GM19438 (cell line): ENCODE results near the gene HES4.

Source experiments
- ATAC-seq: cut with Tn5 transposase; IDR thresholded peaks from one replicate; pipeline ENCODE4 v1.9.1; 2021; ENCODE audit warnings: low read depth; ENCODE audit not compliant: unreplicated experiment

HES4 gene

DNA sequence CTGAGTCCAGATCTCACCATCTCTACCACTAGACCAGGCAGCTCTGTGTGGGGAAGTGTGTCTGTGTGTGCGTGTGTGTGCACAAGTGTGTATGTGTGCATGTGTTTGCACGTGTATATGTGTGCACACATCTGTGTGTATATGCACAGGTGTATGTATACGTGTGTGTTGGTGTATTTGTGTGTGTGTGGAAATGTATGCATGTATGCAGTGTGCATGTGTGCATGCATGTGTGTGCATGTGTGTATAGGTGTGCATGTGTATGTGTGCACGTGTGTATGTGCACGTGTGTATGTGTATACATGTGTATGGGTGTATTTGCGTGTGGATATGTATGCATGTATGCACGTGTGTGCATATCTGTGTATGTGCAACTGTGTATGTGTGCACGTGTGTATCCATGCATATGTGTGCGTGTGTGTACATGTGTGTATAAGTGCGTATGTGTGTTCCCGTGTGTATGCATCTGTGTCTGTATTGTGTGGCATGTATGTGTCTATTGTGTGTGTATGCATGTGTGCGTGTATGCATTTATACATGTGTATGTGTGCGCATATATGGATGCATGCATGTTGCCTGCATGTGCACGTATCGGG lies 30.5 kb downstream of the HES4 start:
- ATAC-seq: no peak

DNA sequence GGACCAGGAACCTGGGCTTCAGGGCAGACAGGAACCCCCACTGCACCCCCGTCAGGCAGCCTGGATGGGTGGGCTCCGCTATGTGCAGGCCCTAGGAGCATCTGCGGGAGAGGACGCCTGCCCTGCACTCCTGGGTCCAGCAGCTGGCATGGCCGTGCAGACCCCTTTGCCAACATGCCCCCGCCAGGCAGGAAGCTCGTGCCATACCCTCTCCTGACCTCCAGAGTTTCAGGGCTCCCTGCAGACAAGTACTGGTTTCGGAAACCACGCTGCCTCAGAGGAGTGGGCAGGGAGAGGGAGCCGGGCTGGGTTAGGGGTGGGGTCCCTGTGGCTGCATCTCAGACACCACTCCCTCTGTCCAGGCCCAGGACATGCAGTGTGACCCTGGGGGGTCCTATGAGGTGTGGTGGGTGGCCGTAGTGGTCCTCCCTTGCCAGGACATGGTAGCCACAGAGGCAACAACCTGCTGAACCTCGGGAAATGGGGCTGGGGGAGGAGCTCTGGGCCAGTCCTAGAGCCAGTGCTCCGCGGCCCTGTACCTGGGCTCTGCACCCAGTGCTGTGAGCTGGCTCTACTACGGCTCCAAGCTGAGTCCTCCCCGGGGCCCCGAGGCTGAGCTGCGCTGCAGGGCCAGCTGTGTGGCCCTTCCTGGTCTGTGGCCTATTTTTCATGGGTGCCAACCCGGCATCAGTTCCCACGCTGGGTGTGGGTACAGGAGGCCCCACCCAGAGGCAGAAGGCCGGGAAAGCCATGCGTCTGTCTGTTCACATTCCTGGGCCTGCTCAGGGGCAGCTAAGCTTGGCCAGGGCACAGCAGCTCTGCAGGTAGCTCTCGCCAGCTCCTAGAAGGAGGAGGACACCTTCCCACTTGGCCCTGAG lies 32.2 kb downstream of the HES4 start:
- no peak for ATAC-seq

DNA sequence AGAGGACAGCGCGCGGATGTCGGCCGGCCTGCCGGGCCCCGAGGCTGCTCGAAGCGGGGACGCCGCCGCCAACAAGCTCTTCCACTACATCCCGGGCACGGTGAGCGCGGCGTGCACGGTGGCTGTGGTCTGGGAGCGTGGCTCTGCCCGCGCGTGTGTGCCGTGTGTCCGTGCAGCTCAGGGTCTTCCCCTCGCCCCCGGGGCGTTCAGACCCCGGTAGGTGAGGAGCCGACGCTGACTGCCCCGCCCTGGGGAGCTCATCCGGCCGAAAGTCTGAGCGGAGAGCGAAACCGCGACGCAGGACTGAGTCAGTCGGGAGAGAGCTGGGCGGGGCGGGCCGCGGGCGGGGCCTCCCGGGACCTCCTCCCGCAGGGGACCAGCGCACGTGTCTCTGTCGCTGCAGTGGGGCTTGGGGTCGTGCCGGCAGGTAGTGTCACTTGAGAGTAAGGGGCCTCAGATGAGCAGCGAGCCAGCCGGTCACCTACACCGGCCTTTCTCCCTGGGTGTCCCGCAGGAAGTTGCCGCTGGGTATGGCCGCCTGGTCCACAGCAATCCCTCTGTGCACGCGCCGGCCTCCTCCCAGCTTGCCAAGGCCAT lies 33.1 kb downstream of the HES4 start:
- ATAC-seq: peak; percentile 68

DNA sequence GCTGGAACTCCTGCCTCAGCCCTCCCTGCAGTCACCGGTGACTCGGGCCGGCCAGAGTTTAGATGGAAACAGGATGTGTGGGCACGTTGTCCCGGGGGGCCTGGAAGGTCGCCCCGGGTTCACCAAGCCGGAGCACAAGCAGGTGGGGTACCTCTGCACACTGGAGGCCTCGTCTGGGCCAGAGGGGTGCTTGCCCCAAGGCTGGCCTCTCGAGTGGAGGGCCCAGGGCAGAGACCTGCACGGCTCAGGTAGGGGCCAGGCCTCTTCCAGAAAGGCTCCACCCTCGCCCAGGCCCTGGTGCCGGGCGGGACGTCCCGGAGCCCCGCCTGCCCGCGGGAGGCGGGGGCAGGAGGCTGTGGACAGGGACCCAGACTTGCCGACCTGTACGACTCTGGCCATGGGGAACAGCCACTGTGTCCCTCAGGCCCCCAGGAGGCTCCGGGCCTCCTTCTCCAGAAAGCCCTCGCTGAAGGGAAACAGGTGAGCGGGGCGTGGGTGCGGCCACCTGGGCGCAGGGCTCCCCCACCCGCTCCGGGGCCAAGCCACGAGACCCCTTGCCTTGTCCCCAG lies 33.7 kb downstream of the HES4 start, which contains the start of gene PLEKHN1:
Gene PLEKHN1 (plus strand): TSS at position 348 of the 569 bp plus-strand sequence. CDS start 50 bp downstream, at position 398.
- peak; percentile 29 for ATAC-seq

DNA sequence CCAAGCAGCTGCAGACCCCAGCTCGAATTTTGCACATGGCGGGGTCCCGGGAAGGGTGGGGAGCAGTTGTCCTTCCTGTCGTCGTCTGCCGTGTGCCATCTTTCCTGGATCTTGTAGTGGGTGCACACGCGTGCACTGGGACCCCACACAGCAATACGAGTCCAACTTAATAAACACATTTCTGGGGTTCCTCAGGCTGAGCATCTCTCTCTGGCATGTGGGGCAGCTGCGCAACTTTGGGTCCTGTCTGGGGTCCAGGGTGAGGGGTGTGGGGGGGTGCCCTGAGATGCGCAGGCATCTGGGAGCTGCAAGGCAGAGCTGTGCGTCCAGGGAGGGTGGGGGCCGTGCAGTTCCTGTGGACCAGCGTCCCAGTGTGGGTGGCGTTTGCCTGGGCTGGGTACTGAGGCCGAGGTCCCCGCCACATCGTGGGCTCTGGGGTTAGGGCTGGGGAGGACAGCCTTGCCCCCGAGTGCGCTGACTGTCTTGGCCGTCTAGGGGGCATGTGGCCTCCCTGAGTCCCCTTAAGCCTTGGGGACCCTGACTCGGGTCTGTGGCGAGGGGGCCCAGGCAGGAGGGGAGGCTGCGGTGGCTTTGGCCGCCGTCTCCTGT lies 34.3 kb downstream of the HES4 start:
- no peak for ATAC-seq

DNA sequence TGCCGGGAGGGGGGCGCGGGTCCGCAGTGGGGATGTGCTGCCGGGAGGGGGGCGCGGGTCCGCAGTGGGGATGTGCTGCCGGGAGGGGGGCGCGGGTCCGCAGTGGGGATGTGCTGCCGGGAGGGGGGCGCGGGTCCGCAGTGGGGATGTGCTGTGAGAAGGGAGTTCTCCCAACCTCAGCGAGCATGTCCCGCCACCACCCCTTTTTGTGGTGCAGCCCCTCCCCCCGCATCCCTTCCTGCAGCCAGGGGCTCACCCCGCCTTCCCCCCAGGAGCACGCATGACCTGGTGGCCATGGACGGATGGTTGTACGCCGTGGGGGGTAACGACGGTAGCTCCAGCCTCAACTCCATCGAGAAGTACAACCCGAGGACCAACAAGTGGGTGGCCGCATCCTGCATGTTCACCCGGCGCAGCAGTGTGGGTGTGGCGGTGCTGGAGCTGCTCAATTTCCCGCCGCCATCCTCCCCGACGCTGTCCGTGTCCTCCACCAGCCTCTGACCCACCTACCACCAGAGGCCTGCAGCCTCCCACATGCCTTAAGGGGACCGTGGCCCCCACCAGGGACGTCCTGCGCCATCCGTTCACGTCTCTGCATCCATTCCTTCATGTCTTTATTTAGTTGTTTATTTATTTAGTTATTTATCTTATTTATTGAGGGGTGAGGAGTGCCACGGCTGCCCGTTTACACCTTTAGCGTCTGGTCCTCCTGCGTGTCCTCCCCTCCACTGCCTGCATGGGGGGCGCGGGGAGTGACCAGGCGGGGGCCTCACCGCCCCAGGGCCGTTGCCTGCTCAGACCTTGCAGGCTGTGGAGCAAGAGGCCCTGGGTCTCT lies 35.0 kb downstream of the HES4 start:
- no peak for ATAC-seq

DNA sequence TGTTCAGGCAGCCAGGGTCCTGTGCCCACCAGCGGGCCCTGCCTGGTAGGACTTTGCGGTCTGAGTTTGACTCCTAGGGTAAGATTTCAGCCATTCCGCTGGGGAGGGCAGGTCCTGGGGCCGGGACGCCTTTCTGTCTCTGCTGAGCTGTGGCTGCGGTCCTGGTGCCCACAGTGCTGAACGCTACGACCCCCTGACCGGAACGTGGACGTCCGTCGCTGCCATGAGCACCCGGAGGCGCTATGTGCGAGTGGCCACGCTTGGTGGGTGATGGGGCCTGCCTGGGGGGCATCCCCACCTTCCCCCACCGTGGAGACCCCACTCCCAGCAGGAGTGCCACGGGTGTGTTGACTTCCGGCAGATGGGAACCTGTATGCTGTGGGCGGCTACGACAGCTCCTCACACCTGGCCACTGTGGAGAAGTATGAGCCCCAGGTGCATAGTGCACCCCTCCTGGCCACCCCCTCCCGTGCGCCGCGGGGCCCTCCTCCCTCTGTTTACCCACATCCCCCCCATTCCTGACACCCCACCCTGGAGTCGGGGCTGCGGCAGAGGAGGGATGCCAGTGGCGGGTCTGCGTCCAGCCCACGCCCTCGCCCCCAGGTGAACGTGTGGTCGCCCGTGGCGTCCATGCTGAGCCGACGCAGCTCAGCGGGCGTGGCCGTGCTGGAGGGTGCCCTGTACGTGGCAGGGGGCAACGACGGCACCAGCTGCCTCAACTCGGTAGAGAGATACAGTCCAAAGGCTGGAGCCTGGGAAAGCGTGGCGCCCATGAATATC lies 36.0 kb downstream of the HES4 start:
- ATAC-seq: no peak

DNA sequence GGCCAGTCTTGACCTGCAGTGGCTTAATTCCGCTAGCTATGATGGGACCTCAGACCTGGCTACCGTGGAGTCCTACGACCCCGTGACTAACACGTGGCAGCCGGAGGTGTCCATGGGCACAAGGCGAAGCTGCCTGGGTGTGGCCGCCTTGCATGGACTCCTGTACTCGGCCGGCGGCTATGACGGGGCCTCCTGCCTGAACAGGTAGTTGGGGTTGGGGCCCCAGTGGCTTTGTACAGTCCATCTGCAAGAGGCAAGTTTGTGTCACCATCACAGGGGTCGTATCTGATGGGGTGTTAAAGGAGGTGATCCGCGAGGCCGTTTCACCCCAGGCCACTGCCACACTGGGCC lies 36.6 kb downstream of the HES4 start:
- ATAC-seq: no peak

DNA sequence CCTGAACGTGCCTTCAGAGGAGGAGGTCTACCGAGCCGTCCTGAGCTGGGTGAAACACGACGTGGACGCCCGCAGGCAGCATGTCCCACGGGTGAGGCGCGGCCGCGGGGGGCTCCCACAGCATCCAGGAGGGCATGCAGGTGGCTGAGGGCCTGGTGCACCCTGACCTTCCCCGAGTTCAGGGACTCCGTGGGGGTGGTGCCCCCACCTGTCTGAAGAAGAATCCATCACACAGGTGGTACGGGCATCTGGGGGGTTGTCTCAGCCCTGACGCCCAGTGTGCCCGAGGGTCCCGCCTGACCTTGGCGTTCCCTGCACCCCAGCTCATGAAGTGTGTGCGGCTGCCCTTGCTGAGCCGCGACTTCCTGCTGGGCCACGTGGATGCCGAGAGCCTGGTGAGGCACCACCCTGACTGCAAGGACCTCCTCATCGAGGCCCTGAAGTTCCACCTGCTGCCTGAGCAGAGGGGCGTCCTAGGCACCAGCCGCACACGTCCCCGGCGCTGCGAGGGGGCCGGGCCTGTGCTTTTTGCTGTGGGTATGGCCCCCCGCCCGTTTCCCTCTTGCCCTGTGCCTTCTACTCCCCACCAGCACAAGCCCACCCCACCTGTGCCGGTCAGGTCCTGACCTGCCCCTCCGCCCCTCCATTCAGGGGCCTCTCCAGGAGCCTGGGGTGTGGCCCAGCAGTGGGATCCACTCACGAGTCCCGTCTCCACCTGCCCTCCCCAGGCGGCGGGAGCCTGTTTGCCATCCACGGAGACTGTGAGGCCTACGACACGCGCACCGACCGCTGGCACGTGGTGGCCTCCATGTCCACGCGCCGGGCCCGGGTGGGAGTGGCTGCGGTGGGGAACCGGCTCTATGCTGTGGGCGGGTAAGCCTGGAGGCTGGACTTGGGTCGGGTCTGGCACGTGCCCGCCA lies 37.3 kb downstream of the HES4 start:
- no peak for ATAC-seq

DNA sequence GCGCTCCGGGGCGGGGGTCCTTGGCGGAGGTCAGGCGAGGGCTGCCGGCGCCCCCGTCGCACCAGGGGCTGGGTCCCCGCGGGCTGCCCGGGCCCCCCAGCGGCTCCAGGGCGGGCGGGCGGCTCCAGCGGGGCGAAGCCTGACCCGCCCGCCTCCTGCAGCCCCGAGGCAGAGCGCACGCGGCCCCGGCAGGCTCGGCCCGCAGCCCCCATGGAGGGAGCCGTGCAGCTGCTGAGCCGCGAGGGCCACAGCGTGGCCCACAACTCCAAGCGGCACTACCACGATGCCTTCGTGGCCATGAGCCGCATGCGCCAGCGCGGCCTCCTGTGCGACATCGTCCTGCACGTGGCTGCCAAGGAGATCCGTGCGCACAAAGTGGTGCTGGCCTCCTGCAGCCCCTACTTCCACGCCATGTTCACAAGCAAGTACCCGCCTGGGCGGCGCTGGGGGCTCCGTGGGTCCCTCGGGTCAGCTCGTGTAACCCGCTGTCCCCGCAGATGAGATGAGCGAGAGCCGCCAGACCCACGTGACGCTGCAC lies 38.7 kb downstream of the HES4 start:
- ATAC-seq: no peak

DNA sequence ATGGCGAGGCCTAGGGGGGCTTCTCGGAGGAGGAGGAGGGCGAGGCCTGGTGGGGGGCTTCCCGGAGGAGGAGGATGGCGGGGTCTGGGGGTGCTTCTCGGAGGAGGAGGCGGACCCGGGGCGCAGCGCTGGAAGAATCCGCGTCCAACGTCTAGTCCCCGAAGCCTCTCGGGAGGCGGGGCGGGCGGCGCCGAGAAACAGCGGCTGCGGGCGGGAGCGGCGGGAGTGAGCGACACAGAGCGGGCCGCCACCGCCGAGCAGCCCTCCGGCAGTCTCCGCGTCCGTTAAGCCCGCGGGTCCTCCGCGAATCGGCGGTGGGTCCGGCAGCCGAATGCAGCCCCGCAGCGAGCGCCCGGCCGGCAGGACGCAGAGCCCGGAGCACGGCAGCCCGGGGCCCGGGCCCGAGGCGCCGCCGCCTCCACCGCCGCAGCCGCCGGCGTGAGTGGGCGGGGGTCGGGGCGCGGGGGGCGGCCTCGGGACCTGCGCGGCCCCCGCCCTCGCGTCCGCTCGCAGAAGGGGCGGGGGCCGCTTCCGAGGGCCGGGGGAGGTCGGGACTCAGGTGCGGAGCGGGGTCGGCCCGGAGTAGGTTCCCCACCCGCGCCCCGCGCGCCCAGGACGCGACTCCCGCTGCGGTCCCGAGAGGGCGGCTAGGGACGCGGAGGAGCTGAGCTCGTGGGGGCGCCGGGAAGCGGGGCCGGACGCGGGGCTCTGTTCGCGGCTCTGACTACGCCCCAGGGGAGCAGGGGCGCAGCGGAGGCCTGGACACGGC lies 39.4 kb downstream of the HES4 start, which contains the start of gene KLHL17:
Gene KLHL17 (plus strand): TSS at position 222 of the 769 bp plus-strand sequence. CDS start 110 bp downstream, at position 332.
- ATAC-seq: no peak

DNA sequence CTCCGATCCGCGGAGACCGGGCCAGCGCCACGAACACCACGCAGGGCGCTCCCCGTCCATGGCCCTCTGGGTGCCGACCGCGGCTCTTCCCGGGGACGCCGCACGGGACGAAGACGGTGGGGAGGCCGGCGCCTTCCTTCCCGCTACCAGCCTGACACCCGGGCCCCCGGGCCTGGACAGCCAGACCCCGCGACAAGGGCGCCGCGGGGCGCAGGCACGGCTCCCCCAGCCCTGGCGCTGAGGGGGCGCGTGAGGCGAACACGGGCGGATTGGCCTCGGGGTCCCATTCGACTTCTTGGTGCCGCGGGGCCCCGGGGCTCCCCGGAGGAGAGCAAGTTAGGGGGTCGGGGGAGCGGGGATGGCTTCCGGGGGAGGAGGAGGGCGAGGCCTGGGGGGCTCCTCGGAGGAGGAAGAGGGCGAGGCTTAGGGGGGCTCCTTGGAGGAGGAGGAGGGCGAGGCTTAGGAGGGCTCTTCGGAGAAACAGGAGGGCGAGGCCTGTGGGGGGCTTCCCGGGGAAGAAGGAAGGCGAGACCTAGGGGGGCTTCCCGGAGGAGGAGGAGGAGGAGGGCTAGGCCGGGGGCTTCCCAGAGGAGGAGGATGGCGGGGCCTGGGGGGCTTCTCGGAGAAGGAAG lies 40.0 kb downstream of the HES4 start:
- ATAC-seq: no peak

DNA sequence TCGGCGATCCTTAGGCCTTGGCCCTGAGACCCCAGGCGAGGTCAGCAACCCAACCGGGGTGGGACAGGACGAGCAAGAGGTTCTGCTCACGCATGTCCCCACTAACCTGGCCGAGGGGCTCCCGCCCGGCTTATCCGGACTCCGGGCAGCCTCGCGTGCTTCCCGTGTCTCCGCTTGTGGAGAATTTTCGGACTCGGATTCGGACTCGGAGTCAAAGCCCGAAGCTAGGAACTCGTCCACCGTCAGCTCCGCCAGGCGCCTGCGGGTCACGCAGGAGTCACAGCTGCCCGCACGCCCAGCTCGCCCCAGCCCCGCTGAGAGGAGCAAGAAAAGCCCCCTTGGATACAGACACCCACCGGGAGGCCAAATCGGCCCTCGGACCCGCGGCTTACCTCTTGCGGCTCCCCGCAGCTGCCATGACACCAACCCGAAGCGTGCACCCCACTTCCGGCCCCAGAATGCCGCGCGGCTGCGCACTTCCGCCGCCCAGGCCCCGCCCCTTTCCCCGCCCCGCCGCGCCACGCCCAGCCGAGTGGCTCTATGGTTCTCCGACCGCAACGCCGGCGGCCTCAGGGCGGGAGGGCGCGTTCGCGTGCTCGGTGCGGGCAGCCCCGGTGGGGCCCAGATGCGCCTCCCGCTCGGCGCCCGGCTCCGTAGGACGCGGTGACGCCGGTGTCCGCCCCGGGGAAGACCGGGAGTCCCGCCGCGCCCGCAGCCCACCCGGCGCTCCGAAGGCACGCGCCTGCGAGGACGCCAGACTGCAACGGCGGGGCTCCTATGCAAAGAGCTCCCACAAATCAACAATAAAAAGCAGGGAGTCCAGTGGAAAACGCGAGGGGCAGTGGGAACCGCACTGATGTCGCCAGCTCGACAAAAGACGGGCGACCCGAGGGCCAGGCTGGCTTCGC lies 40.8 kb downstream of the HES4 start, which contains the start of gene NOC2L:
Gene NOC2L (minus strand): TSS at position 434 of the 908 bp plus-strand sequence. CDS start 16 bp downstream, at position 418.
- peak; percentile 63 for ATAC-seq

DNA sequence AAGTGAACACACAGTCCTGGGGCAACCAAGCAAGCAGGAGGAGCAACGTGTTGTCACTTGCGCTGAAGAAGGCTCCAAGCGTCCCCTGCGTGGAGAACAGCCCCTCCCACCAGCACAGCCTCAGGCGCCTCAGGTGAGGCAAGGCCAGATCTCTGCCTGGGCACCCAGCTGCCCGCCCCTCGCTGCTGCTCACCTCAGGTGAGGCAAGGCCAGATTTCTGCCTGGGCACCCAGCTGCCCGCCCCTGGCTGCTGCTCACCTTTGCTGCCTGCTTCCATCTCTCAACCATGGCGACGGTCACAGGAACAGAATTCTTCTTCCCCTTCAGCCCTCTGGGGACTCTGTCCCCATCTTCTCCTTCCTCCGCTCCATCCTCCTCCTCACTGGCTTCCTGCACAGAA lies 43.3 kb downstream of the HES4 start:
- no peak for ATAC-seq

DNA sequence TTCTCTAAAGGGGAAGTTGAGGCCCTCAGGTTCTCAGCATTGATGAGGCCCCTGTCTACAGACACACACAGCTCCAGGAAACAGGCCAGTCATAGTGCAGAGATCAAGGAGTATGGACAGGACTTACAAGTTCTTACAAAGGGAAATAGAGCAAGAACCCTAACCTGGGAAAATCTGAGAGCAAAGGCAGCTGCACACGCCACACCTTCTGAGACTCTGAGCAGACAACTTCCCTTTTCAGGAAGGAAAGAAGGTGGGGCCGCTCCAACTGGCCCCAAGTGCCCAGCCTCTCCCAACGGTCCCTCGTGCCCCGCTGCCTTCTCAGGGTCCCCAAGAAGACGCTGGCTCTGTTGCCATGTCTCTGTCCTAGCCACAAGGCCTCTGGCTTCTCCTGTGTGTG lies 44.4 kb downstream of the HES4 start:
- no peak for ATAC-seq

DNA sequence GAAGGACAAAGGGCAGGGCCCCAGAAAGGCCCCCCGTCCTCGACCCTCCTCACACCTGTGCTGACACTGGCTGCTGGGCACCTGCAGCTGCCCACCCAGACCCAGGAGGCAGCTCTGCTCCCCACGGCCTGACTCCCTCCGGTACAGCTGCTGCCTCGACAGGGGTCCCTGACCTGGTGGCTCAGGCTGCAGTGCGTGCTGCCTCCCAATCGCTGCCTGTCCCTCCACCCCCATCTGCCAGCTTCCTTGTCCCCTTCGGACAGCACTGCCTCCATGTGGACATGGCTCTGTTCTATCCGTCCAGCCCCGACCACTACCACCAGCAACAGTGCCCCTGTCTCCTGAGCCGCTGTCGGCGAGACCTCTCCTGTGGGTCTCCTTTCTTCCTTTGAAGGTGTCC lies 45.0 kb downstream of the HES4 start:
- no peak for ATAC-seq
